T47D (cell line): ENCODE data around the gene HIP1R.
"Not testable (repeated sequence)": the region's sequence is repeated elsewhere in the genome, so short reads cannot be mapped to it uniquely, and the experiment has no call there.

ENCODE experiments used
- DNase-seq, 2 experiments: peaks; one replicate each; pipeline versions ENCODE4 v3.0.0 to v3.0.0-alpha.2; 2011 to 2012; ENCODE audit warnings: low read depth in 1 of 2, low spot score in 1 of 2
- JUND ChIP-seq: IDR thresholded peaks from 2 replicates; pipeline ENCODE4 v1.6.1; 2012; ENCODE audit warnings: low read depth
- in situ Hi-C: cut with HindIII; loops from 2 replicates; pipeline ENCODE4 v1.10.0; 2016; ENCODE audit warnings: low sequenced_read_pairs, low pct_unique_long_range_greater_than_20kb

Gene HIP1R

DNA sequence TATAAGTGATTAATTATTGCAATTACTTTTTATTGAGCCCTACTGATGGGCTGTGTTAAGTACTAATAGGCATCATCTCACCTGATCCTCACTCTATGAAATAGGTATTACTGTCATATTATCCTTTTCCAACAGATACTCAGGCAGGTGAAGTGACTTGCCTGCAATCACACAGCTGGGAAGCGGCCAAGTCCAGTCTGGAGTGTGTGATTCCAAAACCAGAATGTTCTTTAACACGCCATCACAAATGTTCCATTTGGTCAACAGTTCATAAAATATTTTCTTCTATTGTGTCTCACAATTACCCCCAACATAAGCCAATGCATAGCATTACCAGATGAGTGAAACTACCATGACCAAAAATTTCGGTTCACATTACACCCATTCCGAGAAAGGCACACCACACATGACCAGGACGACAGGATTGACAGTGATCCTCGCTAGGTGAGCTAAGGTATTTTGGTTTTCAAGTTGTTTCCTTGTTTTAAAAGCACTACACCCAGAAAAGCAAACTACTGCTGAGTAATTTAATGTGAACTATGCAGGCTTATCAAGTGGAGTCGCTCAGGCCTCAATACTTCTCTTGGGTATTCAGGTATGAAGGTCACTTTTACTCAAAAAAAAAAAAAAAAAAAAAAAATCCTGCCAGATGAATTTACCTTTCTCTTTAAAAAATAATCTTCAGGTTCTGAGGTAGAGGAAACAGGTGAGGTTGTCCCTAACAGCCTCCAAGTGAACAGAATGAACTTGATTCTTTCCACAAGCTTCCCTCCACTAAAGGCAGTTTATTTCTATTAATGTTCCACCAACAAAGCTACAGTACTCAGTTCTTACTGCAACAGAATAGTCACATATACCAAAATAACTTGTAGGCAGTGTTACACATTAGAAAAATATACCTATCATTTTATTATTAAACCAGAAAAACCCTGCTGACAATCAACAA, 58.2 kb downstream of the HIP1R start:
- no peak for DNase-seq
- no peak for TF ChIP-seq JUND
- in situ Hi-C loops: no loop called here

DNA sequence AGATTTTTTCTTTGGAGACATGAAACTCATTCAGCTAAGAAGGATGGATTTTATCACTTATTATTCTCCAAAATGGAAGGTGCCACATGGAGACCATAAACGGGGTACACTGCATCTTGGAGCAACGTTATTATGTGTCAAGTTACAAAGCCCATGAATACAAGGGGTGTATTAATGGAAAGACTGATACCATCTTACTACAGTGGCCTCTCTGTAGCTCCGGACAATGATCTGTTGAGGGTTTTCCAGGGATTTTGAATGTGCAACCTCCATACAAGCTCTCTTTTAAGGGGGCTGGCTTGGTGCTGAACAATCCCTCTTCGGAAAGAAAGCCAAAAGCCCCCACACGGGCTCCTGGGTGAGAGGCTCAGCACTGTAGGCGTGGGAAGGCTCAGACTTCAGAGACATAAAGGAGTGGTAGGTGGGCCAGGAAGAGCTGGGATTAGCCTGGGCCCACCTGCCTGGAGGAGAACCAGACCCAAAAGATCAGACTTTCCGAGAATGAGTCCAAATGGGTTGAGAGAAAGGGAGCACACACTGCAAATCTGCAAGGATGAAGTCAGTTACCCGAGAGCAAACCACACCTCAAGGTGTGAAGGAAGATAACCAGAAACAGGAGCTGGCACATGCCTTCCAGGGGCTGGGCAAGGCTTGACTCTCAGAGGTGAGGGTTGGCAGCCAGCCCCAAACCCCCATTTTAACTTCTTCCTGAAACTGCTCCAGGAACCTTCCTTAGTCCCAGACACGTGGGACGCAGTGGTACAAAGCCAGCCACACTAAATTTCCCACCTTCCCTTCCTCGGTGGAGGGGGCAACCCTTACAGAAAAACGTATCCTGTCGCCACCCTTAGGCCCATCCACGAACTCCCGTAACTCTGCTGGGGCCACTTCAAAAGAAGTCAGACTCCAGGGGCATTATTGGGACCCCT, 59.2 kb downstream of the HIP1R start:
- no peak for TF ChIP-seq JUND
- in situ Hi-C loops: no loop called here
- DNase-seq: no peak

DNA sequence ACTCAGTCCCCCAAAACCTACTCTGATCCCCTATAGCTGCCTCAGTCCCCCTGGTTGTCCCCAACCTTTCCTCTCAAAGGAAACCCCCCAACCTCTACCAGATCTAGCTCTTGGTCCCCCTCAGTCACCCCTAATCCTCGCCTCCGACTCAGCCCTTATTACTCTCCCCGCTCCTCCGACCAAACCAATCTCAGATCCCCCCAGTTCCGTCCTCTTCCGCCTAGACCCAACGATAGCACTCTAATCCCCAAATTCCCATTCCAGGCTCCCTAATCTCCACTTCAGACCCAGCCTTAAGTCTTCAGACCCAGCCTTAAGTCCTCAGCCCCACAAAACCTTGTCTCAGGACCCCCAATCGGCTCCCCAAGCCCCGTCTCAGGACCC, 60.1 kb downstream of the HIP1R start:
- TF ChIP-seq JUND: no peak
- no peak for DNase-seq
- in situ Hi-C loops: no loop called here

DNA sequence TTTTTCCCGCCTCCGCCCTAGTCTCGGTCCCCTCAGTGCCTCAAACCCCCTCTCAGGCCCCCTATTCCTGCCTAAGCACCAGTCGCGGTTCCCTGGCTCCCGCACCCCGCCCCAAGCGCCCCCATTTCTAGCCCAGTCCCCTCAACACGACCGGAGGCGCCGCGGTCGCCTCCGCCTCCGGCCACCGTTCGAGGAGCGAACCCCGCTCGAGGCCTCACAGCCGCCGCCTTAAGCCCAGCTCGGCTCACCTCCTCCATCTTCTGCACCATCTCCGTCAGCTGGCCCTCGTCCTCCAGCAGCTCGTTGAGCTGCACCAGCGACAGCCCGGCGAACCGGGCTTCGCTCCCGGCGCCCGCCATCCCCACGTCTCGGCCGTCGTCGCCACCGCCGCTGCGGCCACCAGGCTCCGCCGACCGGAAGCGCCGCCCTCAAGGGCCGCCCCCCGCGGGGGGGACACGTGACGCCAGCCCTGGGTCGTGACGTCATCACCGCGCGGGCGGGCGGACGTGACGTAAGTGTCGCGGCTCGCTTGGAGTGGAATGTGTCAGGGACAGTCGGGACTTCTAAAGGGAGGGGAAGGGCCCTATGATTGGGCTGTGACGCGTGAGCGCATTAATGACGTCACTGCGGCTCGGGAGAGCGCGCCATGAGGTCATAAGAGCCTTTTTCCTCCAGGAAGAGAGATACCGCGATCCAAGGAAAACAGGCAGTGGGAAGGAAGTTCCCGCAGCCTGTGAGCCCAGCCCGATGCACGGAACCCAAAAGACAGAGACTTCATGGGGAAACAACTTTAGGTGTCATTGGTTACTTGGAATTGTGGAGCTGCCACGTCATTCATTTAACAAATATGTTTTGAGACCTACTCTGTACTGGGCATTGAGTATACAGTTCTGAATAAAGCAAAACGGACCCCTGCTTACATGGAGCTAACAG, 60.7 kb downstream of the HIP1R start, which contains the start of gene VPS37B:
TSS of gene VPS37B (minus strand) at position 421 of the 933 bp plus-strand sequence. CDS start at position 359, 62 bp downstream.
- no peak for TF ChIP-seq JUND
- DNase-seq: peak; percentile 82 to 95
- in situ Hi-C loops: no loop called here

DNA sequence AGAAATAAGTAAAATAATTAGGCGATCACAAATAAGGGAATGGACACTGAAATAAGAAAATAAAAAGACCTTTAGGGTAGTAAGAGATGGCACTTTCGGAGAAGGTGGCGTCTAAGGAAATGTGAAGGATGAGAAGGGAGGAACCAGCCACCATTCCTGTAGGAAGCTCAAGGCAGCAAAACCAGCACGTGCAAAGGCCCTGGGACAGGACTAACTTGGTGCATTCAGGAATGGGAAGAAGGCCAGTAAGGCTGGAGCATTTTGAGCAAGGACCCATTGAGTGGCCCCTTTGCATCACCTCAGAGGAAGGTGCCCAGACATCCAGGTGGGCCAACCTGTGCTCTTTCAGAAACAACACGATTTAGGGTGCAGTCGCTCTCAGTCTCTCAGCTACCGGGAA, 61.4 kb downstream of the HIP1R start:
- DNase-seq: no peak
- no peak for TF ChIP-seq JUND
- in situ Hi-C loops: no loop called here

DNA sequence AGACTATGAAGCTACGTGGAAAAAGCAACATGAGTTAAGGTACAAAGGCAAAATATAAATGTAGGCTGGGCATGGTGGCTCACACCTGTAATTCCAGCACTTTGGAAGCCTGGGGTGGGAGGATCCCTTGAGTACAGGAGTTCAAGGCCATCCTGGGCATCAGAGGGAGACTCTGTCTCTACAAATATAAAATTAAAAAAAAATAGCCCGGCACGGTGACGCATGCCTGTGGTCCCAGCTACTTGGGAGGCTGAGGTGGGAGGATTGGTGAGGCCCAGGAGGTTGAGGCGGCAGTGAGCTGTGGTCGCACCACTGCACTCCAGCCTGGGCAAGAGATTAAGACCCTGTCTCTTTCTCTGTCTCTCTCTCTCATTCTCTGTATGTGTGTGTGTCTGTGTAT, 64.6 kb downstream of the HIP1R start:
- in situ Hi-C loops: no loop called here
- no peak for TF ChIP-seq JUND
- no peak for DNase-seq

DNA sequence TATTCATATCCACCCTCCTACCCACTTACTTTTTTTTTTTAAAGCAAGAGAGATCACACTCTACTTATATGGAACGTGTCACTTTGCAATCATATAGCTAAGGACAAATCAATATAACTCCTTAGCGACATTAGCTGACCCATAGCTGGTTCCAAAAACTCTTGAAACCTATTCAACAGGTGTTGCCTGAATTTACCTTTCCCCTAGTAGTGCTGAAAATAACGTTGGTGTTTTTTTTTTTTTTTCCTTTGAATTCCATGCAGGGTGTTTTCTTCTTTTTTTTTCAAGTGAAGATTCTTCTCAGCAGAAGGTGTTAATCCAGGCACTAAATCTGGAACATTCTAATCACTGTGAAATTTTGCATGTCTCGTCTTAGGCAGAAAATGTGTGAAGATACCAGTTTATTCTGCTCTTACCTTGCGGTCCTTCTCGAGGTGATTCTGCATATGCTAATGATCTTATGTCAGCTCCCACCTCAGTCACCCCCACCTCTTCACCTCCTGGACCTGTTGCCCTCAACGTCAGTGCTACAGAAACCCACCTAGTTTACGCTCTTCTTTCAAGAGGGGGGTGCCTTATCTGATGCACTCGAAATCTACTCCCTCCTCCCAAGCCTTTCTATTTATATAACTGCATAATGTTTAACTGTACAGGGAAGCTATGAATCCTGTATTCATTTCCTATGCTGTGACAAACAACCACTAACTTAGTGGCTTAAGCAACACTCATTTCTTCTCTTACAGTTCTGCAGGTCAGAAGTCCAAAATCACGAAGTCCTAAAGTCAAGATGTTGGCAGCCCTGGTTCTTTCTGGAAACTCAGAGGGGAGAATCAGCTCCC, 67.8 kb downstream of the HIP1R start:
- no peak for TF ChIP-seq JUND
- in situ Hi-C loops: no loop called here
- no peak for DNase-seq

DNA sequence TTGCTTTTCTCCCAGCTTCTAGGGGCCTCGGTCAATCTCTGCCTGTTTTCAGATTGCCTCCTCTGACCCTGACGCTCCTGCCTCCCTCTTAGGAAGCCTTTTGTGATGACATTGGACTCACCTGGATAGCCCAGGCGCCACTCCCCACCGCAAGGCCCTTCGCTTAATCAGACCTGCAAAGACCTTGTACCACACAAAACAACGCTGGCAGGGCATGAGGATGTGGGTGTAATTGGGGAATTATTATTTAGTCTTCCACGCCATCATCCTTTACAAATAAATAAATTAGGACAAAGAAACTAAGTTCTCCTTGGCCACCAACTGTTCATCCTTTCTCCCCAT, 68.4 kb downstream of the HIP1R start:
- TF ChIP-seq JUND: no peak
- in situ Hi-C loops: no loop called here
- DNase-seq: no peak

DNA sequence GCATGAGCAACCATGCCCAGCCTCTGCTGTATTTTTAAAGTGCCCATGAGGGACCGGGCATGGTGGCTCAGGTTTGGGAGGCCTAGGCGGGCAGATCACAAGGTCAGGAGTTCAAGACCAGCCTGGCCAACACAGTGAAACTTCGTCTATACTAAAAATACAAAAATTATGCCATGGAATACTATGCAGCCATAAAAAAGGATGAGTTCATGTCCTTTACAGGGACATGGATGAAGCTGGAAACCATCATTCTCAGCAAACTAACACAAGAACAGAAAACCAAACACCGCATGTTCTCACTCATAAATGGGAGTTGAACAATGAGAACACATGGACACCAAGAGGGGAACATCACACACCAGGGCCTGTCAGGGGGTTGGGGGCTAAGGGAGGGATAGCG, 70.0 kb downstream of the HIP1R start:
- DNase-seq, in situ Hi-C loops: not testable (repeated sequence)

DNA sequence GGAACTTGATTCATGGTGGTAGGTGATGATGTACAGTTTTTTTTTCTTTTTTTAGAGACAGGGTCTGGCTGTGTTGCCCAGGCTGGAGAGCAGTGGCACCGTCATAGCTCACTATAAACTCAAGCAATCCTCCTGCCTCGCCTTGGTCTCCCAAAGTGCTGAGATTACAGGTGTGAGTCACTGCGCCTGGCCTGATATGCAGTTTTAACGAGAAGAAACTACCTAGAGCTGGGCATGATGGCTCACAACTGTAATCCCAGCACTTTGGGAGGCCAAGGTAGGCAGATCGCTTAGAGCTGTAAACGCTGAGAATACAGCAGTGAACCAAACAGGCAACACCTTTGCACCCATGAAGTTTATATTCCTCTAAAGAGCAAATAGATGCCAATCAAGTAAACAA, 73.7 kb downstream of the HIP1R start:
- in situ Hi-C loops: no loop called here
- no peak for DNase-seq
- TF ChIP-seq JUND: no peak

DNA sequence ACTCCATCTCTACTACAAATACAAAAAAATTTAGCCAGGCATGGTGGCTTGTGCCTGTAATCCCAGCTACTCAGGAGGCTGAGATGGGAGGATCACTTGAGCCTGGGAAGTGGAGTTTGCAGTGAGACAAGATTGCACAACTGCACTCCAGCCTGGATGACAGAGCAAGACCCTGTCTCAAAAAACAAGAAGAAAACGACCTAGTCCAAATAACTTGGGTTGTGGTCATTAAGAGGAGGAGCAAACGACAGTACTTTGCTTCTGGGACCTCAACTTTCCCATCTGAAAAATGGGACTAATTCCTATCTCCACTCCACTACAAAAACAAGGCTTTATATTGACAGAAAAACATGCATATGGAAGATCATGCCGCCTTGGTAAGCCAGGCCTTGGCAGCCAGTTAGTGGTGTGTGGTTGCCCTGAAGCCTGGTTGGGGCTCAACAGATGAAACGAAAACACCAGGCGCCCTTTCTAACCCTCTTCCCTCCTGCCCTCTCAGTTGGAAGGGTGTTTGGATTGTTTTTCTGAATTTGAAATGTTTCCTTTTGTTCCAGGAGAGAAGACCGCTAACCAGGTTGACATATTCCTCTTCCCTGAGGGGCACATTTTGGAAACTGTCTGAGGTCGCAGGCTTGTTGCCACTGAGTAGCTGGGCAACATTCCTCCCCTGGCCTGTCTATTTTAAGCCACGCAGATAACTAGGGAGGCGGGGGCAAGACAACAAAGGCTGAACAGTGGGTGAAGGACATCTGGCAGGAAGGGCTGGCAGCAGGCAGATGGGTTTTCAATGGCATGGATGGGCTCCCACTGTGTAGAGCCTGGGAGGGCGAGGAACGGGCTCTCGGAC, 74.4 kb downstream of the HIP1R start:
- in situ Hi-C loops: no loop called here
- DNase-seq: peak in 1 of 2 experiments; percentile 51
- no peak for TF ChIP-seq JUND
